HepG2 (cell line): ENCODE data around the gene ATP13A2. TPM values are rescaled to one million over a fixed set of nuclear protein-coding genes. Genes with fewer than 3 reads are reported as not detected.

Experiments used
- FOSL1 ChIP-seq: sonication (generic); formaldehyde crosslinking; IDR thresholded peaks from 2 replicates; pipeline ENCODE4 v1.9.0; 2021; ENCODE audit warnings: missing genetic modification reagents, borderline replicate concordance
- HOXA5 ChIP-seq: sonication (generic); formaldehyde crosslinking; IDR thresholded peaks from 2 replicates; pipeline ENCODE4 v1.4.0; 2020; ENCODE audit warnings: missing genetic modification reagents
- IRX3 ChIP-seq: sonication (generic); formaldehyde crosslinking; IDR thresholded peaks from 2 replicates; pipeline ENCODE4 v1.8.1; 2023; ENCODE audit warnings: mild to moderate bottlenecking, low read depth, missing genetic modification reagents, borderline replicate concordance
- MED13 ChIP-seq: sonication (generic); formaldehyde crosslinking; IDR thresholded peaks from 2 replicates; pipeline ENCODE4 v1.5.0; 2020; ENCODE audit warnings: missing genetic modification reagents
- MEIS2 ChIP-seq: sonication (generic); formaldehyde crosslinking; IDR thresholded peaks from 2 replicates; pipeline ENCODE4 v1.9.0; 2021; ENCODE audit warnings: mild to moderate bottlenecking, missing genetic modification reagents
- NCOA2 ChIP-seq: sonication (generic); formaldehyde crosslinking; IDR thresholded peaks from 2 replicates; pipeline ENCODE4 v1.8.0; 2022; ENCODE audit warnings: inconsistent platforms
- SNRNP70 ChIP-seq: fragments of 200-400 bp; formaldehyde crosslinking; IDR thresholded peaks from 2 replicates; pipeline ENCODE4 v1.6.1; 2017; ENCODE audit warnings: mild to moderate bottlenecking, low read depth, low read length, moderate library complexity
- SOX13 ChIP-seq, 3 experiments: fragments of 450-650 bp in 1 of 3; sonication (generic) in 1 of 3; formaldehyde crosslinking in 1 of 3; IDR thresholded peaks in 2 of 3; conservative IDR thresholded peaks in 1 of 3; 2 replicates each; pipeline versions ENCODE4 v1.5.0 to v1.6.1; 2016 to 2020; ENCODE audit warnings: antibody characterized with exemption in 1 of 3, mild to moderate bottlenecking in 1 of 3, missing compliant biosample characterization in 1 of 3, missing genetic modification reagents in 1 of 3, moderate library complexity in 1 of 3
- STAG1 ChIP-seq: sonication (generic); formaldehyde crosslinking; IDR thresholded peaks from 2 replicates; pipeline ENCODE4 v1.4.0; 2020; ENCODE audit warnings: missing genetic modification reagents
- ZNF124 ChIP-seq: sonication (generic); formaldehyde crosslinking; IDR thresholded peaks from 2 replicates; pipeline ENCODE4 v1.4.0; 2020; ENCODE audit warnings: missing genetic modification reagents
- ZNF569 ChIP-seq: sonication (generic); formaldehyde crosslinking; IDR thresholded peaks from 2 replicates; pipeline ENCODE4 v1.5.0; 2020; ENCODE audit warnings: mild to moderate bottlenecking, missing genetic modification reagents, moderate library complexity, borderline replicate concordance
- ZSCAN31 ChIP-seq: sonication (generic); formaldehyde crosslinking; IDR thresholded peaks from 2 replicates; pipeline ENCODE4 v1.5.0; 2020; ENCODE audit warnings: low read depth, mild to moderate bottlenecking, missing genetic modification reagents
- polyA plus RNA-seq, 8 experiments: library from polyadenylated mRNA; depleted of rRNA in 3 of 8; stranded (reverse) in 7 of 8; unstranded in 1 of 8; fragments of >200 nt; fragmentation: Illumina TruSeq in 4 of 8; extraction: Trizol in 4 of 8; gene quantifications; 2 replicates each; pipeline versions ENCODE4 v1.2.1 to v1.2.3, GENCODE V29; 2011 to 2016; ENCODE audit warnings: low read depth in 4 of 8, missing spikeins in 1 of 8, mixed read lengths in 1 of 8; ENCODE audit not compliant: insufficient read depth in 1 of 8
- total RNA-seq, 5 experiments: library from RNA; depleted of rRNA; stranded (reverse); fragments of >200 nt; fragmentation: Illumina TruSeq; extraction: Trizol; gene quantifications; 2 replicates each; pipeline ENCODE4 v1.2.3, GENCODE V29; 2016; ENCODE audit warnings: low read depth in 1 of 5
- TF ChIP-seq, protein P1 (sequence below): sonication (generic); formaldehyde crosslinking; IDR thresholded peaks from 2 replicates; pipeline ENCODE4 v1.5.0; 2020; ENCODE audit warnings: mild to moderate bottlenecking, missing genetic modification reagents, moderate library complexity
- TF ChIP-seq, protein P2 (sequence below): sonication (generic); formaldehyde crosslinking; IDR thresholded peaks from 2 replicates; pipeline ENCODE4 v1.5.1; 2020; ENCODE audit warnings: mild to moderate bottlenecking, moderate library complexity, missing genetic modification reagents
- TF ChIP-seq, protein P3 (sequence below): sonication (generic); formaldehyde crosslinking; IDR thresholded peaks from 2 replicates; pipeline ENCODE4 v1.5.0; 2020; ENCODE audit warnings: missing genetic modification reagents, mild to moderate bottlenecking, borderline replicate concordance
- TF ChIP-seq, protein P4 (sequence below), 2 experiments: sonication (generic) in 1 of 2; formaldehyde crosslinking in 1 of 2; IDR thresholded peaks; 2 replicates each; pipeline versions ENCODE4 v1.6.1 to v1.9.0; 2014 to 2022; ENCODE audit warnings: antibody characterized with exemption in 1 of 2, borderline replicate concordance in 1 of 2, inconsistent platforms in 1 of 2, low read depth in 1 of 2, missing genetic modification reagents in 1 of 2

ATP13A2 gene
- total and polyA plus RNA-seq, 2 of the 13 experiments (the other 11 are each of a cell fraction or from before 2014, with no cell fraction given) = 13.2 to 16.2 TPM

DNA sequence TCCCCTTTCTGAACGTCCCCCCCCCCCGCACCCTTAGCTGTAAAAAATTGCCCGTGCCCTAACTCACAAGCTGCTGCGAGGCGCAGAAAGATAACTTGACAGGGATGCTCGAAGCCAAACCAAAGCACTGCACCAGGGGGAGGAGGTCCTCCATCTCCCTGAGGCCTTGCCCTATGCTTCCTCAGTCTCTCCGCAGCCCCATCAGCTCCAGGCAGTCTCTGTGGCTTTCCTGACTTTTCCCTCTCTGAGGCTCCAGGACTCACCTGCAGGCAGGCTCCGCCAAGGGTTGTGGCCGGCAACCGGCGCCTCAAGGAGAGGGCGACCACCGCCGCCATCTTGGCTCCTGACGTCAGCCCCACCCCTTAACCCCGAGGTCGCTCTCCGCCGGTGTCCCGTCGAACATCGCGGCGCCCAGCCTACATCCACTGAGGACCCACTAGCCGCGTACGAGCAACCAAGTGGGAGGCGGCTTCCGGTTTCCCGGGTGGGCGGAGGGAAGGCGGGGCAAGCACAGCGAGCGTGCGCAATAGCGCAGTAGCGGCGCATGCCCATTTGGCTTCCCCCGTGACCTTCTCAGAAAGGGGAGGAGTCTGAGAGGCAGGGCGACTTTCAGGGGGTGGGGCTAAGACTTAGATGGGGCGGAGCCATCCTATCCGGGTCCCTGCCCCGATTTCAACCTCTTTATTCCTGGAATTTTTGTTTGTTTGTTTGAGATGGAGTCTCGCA is 42.1 kb upstream of the ATP13A2 start, which contains the start of gene SDHB (continued):
- TF ChIP-seq ZNF124 (CRISPR knock-in tag) (no peak), MEIS2 (CRISPR knock-in tag) (no peak), HOXA5 (0 out of 2 replicates have a peak, but pooled peaks have one; percentile 70), ZNF569 (CRISPR knock-in tag) (no peak), SOX13 (IDR thresholded peaks at IDR 0.05) (no peak; the same call in 1 of the 2 replicates), SOX13 (CRISPR knock-in tag; conservative IDR thresholded peaks at IDR 0.05 in 1 of 2, IDR thresholded peaks at IDR 0.05 in 1 of 2) (peak in 1 of 2 experiments; percentile 35; a peak in 1 of 4 replicates), STAG1 (CRISPR knock-in tag) (no peak), NCOA2 (CRISPR knock-in tag) (no peak), ZSCAN31 (CRISPR knock-in tag) (peak; percentile 73; the same call in 1 of the 2 replicates), MED13 (CRISPR knock-in tag) (no peak), IRX3 (no peak), SNRNP70 (no peak), FOSL1 (no peak)
- TF ChIP-seq, protein P1, sequence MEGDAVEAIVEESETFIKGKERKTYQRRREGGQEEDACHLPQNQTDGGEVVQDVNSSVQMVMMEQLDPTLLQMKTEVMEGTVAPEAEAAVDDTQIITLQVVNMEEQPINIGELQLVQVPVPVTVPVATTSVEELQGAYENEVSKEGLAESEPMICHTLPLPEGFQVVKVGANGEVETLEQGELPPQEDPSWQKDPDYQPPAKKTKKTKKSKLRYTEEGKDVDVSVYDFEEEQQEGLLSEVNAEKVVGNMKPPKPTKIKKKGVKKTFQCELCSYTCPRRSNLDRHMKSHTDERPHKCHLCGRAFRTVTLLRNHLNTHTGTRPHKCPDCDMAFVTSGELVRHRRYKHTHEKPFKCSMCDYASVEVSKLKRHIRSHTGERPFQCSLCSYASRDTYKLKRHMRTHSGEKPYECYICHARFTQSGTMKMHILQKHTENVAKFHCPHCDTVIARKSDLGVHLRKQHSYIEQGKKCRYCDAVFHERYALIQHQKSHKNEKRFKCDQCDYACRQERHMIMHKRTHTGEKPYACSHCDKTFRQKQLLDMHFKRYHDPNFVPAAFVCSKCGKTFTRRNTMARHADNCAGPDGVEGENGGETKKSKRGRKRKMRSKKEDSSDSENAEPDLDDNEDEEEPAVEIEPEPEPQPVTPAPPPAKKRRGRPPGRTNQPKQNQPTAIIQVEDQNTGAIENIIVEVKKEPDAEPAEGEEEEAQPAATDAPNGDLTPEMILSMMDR (CRISPR knock-in tag) = no peak
- TF ChIP-seq, protein P2, sequence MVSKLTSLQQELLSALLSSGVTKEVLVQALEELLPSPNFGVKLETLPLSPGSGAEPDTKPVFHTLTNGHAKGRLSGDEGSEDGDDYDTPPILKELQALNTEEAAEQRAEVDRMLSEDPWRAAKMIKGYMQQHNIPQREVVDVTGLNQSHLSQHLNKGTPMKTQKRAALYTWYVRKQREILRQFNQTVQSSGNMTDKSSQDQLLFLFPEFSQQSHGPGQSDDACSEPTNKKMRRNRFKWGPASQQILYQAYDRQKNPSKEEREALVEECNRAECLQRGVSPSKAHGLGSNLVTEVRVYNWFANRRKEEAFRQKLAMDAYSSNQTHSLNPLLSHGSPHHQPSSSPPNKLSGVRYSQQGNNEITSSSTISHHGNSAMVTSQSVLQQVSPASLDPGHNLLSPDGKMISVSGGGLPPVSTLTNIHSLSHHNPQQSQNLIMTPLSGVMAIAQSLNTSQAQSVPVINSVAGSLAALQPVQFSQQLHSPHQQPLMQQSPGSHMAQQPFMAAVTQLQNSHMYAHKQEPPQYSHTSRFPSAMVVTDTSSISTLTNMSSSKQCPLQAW = 0 out of 2 replicates have a peak, but pooled peaks have one; percentile 14
- TF ChIP-seq, protein P3, sequence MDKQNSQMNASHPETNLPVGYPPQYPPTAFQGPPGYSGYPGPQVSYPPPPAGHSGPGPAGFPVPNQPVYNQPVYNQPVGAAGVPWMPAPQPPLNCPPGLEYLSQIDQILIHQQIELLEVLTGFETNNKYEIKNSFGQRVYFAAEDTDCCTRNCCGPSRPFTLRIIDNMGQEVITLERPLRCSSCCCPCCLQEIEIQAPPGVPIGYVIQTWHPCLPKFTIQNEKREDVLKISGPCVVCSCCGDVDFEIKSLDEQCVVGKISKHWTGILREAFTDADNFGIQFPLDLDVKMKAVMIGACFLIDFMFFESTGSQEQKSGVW (CRISPR knock-in tag) = no peak
- TF ChIP-seq, protein P4, sequence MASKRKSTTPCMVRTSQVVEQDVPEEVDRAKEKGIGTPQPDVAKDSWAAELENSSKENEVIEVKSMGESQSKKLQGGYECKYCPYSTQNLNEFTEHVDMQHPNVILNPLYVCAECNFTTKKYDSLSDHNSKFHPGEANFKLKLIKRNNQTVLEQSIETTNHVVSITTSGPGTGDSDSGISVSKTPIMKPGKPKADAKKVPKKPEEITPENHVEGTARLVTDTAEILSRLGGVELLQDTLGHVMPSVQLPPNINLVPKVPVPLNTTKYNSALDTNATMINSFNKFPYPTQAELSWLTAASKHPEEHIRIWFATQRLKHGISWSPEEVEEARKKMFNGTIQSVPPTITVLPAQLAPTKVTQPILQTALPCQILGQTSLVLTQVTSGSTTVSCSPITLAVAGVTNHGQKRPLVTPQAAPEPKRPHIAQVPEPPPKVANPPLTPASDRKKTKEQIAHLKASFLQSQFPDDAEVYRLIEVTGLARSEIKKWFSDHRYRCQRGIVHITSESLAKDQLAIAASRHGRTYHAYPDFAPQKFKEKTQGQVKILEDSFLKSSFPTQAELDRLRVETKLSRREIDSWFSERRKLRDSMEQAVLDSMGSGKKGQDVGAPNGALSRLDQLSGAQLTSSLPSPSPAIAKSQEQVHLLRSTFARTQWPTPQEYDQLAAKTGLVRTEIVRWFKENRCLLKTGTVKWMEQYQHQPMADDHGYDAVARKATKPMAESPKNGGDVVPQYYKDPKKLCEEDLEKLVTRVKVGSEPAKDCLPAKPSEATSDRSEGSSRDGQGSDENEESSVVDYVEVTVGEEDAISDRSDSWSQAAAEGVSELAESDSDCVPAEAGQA (IDR thresholded peaks at IDR 0.05; ENCODE audit: low read depth) = peak; percentile 74
- TF ChIP-seq, protein P4 (CRISPR knock-in tag; IDR thresholded peaks at IDR 0.05; ENCODE audit: borderline replicate concordance) = no peak
